ENCODE results near the gene TMPRSS12.

Gene TMPRSS12

DNA sequence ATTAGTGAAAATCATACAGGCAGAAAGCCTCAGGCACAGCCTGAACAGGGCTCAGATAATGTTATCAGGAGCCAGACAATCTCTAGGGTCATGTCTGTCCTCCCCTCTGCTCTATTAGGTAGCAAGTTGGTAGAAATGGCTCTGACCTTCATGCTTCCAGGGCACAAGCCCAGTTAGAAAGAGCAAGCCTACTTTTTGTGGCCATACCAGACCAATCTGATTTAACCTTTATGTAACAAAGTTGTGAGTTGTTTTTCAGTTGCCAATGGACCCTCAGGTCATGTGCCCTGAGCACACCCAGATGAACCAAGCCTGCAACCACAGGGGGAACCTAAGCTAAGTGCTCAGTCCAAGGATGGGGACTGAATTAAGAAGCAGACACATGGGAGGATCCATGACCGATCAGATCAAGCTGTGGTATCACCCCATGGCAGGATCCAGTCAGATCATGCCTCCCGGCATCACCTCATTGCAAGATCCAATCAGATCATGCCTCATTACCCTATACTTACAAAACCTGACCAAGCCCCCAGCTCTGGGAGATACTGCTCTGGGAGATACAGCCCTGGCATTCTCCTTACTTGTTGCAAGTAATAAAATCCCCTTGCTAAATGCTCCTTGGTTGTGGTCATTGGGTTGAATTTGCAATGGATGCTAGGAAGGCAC, 90.9 kb downstream of the TMPRSS12 start:
- in situ Hi-C loops (cut with MboI; ENCODE audit: low sequenced_read_pairs, unreplicated experiment), result no loop called here
- TF ChIP-seq, protein P1, sequence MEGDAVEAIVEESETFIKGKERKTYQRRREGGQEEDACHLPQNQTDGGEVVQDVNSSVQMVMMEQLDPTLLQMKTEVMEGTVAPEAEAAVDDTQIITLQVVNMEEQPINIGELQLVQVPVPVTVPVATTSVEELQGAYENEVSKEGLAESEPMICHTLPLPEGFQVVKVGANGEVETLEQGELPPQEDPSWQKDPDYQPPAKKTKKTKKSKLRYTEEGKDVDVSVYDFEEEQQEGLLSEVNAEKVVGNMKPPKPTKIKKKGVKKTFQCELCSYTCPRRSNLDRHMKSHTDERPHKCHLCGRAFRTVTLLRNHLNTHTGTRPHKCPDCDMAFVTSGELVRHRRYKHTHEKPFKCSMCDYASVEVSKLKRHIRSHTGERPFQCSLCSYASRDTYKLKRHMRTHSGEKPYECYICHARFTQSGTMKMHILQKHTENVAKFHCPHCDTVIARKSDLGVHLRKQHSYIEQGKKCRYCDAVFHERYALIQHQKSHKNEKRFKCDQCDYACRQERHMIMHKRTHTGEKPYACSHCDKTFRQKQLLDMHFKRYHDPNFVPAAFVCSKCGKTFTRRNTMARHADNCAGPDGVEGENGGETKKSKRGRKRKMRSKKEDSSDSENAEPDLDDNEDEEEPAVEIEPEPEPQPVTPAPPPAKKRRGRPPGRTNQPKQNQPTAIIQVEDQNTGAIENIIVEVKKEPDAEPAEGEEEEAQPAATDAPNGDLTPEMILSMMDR (IDR thresholded peaks at IDR 0.05; ENCODE audit: borderline replicate concordance, control extremely low read depth, extremely low read depth, insufficient read depth, missing control alignments), result no peak
- peak; percentile 1 for DNase-seq (ENCODE audit: low spot score)

DNA sequence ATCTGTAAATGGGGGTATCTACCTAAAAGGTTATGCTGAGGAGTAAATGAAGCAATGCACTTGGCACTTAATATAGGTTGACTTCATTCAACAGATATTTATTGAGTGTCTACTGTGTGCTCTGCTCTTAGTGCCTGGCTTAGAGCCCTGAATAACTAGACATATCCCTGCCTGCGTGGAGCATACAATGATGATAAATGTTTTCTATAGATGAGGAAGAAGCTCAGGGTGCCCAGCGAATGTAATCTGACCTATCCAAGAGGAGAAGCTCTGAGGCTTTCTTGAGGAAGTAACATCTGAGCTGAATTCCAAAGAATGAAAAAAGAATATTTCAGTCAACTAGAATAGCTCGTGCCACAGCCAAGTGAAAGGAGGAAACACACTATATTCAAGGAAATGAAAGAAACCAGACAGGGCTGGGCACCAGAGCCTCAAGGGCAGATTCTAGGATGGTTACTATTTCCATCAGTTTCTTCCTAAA, 91.7 kb downstream of the TMPRSS12 start:
- TF ChIP-seq, protein P1 (IDR thresholded peaks at IDR 0.05; ENCODE audit: borderline replicate concordance, control extremely low read depth, extremely low read depth, insufficient read depth, missing control alignments), result no peak

GRCh38 chr12:50934981-50935807, 92.5 kb downstream of the TMPRSS12 start:
- TF ChIP-seq, protein P1 (IDR thresholded peaks at IDR 0.05; ENCODE audit: borderline replicate concordance, control extremely low read depth, extremely low read depth, insufficient read depth, missing control alignments), result no peak
- no peak for DNase-seq (ENCODE audit: low spot score)
- in situ Hi-C loops (cut with MboI; ENCODE audit: low sequenced_read_pairs, unreplicated experiment), result no loop called here

More for the DNA sequence above, 91.7 kb downstream of the TMPRSS12 start:
- DNase-seq (ENCODE audit: low spot score), result no peak
- in situ Hi-C loops (cut with MboI; ENCODE audit: low sequenced_read_pairs, unreplicated experiment), result no loop called here

GRCh38 chr12:50936821-50937530, 94.2 kb downstream of the TMPRSS12 start:
- in situ Hi-C loops (cut with MboI; ENCODE audit: low sequenced_read_pairs, unreplicated experiment), result no loop called here

More at GRCh38 chr12:50936821-50937530, 94.2 kb downstream of the TMPRSS12 start:
- no peak for DNase-seq (ENCODE audit: low spot score)
- TF ChIP-seq, protein P1 (IDR thresholded peaks at IDR 0.05; ENCODE audit: borderline replicate concordance, control extremely low read depth, extremely low read depth, insufficient read depth, missing control alignments), result no peak
